Right kidney (tissue), 9 donors: ENCODE measurements around the gene COL21A1.
"Not testable (repeated sequence)": the region's sequence is repeated elsewhere in the genome, so short reads cannot be mapped to it uniquely, and the experiment has no call there.

Experiments used
- DNase-seq: peaks from one replicate; pipeline ENCODE4 v3.0.0-alpha.2; 2016
- long read RNA-seq, 8 donors: transcript quantifications; one replicate each; lab custom pipeline, GENCODE V29; 2026

COL21A1 gene
- long read RNA-seq, donor 1, transcript COL21A1-209 (3 exons, 1,413 nt) = major isoform, 5 of 24 reads
- long read RNA-seq, donor 1, partial matches to known transcripts = 12 of 24 reads
- long read RNA-seq, donor 1, other reads (novel, unspliced or antisense) = 6 of 24 reads
- long read RNA-seq, donor 2, partial matches to known transcripts = 5 of 7 reads
- long read RNA-seq, donor 2, other reads (novel, unspliced or antisense) = 0 of 7 reads
- long read RNA-seq, donor 3, partial matches to known transcripts = 0 of 3 reads
- long read RNA-seq, donor 3, other reads (novel, unspliced or antisense) = 0 of 3 reads
- long read RNA-seq, donor 4, transcript COL21A1-209 (3 exons, 1,413 nt) = major isoform, 7 of 20 reads
- long read RNA-seq, donor 4, partial matches to known transcripts = 9 of 20 reads
- long read RNA-seq, donor 4, other reads (novel, unspliced or antisense) = 0 of 20 reads
- long read RNA-seq, donor 5, partial matches to known transcripts = 0 of 7 reads
- long read RNA-seq, donor 5, other reads (novel, unspliced or antisense) = 5 of 7 reads
- long read RNA-seq, donor 6, partial matches to known transcripts = 0 of 3 reads
- long read RNA-seq, donor 6, other reads (novel, unspliced or antisense) = 0 of 3 reads
- long read RNA-seq, donor 7, transcript COL21A1-209 (3 exons, 1,413 nt) = major isoform, 5 of 34 reads
- long read RNA-seq, donor 7, partial matches to known transcripts = 29 of 34 reads
- long read RNA-seq, donor 7, other reads (novel, unspliced or antisense) = 0 of 34 reads
- long read RNA-seq, donor 8, partial matches to known transcripts = 14 of 16 reads
- long read RNA-seq, donor 8, other reads (novel, unspliced or antisense) = 0 of 16 reads

DNA sequence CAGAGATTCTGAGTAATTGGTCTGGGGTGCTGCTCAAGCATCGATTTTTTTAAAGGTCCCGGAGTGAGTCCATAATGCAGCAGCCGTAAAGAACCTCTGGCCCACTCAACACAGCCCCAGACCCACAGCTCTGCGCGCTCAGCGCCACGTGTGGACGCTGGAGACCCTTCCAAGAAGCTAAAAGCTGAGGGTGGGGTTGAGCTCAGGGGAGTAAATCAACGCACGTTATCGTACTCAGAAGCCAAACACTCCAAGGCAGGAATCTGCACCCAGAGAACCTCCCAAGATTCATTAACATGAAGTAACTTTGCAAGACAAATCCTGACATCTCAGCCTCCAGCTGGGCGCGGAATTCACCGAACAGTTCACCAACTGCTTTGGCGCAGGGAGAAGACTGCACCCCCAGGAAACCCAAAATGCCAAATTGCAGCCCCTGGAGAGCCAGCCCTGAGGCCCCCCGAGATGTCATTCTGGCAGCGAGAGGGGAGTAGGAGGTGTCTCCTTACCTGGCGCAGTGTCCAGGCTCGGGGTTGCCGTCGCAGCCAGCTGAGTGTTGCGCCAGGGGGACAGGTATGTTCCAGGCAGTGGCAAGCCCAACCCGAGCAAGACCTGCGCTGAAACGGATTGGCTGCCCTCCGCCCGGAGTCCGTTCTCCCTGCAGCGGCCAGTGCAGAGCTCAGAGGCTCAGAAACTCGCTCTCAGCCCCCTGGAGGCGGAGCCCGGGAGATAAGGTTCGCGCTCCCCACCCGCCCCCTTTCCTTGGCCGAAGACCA lies at the start of gene COL21A1:
Gene COL21A1 (minus strand): TSS at position 700 of the 773 bp plus-strand sequence. CDS start 64,962 bp downstream, outside the sequence.
- DNase-seq = peak; percentile 63

DNA sequence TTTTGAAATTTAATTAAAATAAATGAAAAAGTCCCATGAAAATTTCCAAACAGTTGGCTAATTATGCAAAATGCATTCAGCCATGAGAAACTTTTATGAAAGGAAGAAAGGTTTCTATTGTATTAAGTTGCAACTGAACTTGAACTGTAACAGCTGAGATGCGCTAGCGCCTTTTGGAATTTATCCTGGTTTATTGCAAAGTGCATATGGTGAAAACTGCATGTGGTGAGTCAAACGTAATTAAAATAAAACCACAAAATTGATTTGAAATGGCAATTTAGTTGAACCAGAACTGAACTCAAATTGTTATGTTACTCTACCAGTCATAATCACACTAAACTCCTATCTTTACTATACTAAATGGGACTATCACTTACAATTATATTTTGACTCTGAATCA lies 46.4 kb upstream of the COL21A1 start:
- no peak for DNase-seq

DNA sequence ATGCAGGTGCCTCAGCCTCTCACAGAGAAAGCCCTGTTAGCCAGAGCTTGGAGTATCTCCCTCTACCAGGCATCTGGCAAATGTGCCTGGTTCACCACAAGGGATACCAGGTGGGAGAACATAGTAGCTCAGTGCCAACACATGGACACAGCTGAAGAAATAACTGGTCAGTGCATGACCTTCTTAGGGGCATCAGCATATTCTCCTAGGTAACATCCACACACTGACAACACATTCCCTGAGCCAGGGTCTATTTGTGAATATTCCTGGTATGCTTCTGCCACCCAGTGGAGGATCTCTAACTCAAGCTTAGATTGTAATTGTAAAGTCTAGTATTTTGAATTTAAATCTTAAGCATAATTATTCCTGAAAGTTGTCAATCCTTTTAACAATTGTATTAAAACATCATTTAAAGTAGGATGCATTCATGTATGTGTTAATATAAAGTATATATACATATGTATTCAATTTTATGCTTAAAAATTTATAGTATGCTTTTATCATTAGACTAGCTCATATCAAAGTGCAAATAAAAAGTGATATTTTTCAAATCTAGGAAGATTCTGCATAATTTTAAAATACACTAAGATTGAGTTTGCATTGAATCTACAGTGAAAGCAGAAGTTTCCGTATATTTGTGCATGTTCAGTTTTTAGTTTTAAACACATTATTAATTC lies 45.3 kb upstream of the COL21A1 start:
- peak; percentile 48 for DNase-seq

GRCh38 chr6:56291302-56291917 lies 44.0 kb upstream of the COL21A1 start:
- DNase-seq = no peak

DNA sequence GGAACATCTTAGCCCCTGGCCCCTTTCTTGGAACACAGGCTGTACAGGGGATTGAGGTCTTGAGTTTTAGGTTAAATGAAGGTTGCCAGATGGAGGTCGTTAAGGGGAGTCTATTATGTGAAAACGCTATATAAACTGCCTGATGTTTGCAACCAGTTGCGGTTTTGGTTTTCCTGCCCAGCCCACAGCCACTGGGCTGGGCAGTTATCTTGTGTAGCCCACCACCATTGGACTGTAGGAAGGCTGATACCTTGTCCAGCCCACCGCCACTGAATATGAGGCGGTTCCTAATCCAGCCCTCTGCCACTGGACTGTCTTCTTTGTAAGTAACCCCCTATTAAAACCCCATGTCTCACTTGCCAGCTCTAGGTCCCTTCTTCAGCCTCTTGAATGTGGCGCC lies 42.3 kb upstream of the COL21A1 start:
- no peak for DNase-seq

DNA sequence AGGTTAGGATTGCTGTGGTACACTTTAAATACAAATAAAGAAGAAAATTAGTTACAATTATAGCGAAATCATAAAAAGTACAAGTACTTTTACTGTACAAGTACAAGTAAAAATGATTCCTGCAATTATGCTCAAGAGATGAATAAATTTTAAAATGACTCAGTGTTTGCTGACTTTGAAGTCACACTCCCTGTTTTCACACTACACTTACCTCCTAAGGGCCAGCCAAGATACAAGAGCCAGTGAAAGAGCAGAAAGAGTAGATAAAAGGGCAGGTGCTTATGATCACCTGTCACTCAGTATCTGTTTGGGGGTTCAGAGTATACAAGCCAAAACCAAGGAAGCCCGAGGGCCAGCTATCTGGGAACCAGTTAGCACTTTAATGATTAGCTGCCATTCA lies 41.0 kb upstream of the COL21A1 start:
- no peak for DNase-seq

DNA sequence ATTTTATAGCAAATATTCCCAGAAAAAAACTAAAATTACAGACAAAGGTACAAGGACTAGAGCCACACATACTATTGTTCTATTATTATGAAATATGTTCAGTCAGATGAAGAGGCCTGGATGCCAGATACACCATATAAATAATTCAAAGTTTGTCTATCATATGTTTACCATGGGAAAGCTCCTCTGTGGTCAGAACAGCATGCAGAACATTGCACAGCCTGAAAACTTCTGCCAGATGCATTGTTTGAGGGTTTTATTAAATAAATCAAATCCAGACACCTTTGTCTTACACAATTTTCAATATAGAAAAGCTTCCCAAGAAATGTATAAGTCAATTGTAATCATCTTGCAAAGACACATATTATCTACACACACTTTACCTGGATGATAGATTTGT lies 35.0 kb upstream of the COL21A1 start:
- no peak for DNase-seq

- DNase-seq = no peak
These were observed 32.7 kb upstream of the COL21A1 start for GRCh38 chr6:56280126-56280525.

GRCh38 chr6:56279331-56280080 lies 32.1 kb upstream of the COL21A1 start:
- DNase-seq = no peak

GRCh38 chr6:56278171-56278591 lies 30.8 kb upstream of the COL21A1 start:
- no peak for DNase-seq

GRCh38 chr6:56270812-56271441 lies 23.5 kb upstream of the COL21A1 start:
- DNase-seq = no peak

DNA sequence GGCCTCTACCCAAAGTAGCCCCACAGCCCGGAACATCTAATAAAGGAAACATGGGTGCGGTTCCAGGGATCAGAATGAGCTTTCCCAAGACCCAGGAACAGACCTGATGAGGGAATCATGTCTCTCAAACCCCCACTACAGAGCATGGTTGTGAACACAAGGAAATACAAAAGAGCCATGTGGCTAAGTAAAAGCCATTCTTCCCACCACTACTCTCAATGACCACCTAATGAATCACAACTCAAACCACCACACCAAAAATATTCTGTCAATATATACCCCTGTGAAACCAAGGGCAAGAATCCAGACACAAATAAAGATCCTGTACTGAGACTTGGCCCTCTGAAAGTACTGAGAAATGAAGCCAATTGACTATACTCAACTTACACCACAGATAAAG lies 20.9 kb upstream of the COL21A1 start:
- DNase-seq = no peak

DNA sequence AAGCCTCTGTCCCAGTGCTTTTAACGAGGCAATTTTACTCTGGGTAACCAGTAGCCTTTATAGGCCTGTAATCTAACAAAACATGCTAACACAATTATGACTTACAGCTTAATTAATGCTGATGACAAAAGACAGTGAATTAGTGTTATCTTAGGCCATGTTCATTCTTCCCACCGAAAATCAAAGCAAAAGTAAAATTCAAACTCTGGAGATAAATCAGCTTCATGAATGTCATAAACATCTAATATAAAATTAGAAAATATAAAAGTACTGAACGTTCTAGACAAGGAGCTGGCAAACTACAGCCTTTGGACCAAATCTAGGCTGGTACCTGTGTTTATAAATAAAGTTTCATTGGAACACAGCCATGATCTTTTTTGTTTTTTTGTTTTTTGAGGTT lies 18.6 kb upstream of the COL21A1 start:
- no peak for DNase-seq

- no peak for DNase-seq
These were observed 16.4 kb upstream of the COL21A1 start for GRCh38 chr6:56263596-56264315.

GRCh38 chr6:56260593-56260992 lies 13.2 kb upstream of the COL21A1 start:
- not testable (repeated sequence) for DNase-seq

- no peak for DNase-seq
These were observed 12.1 kb upstream of the COL21A1 start for GRCh38 chr6:56259234-56260077.

DNA sequence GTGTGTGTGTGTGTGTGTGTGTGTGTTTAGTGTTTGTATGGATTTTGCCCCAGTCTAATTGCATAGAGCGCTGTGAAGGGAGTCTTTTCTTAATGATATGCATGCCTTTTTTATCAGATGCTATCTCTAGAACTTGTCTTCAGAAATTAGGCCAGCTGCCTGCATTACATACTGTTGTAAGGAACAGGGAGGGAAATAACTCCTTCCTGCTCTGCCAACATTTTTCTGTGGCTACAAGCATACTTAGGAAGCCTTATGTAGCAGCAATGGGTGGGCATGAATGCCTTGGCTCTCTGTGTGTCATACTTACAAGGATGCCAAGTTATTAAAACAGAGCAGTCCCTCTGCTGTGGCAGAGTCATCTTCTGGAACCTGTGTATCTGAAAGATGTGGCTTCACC lies 8.0 kb upstream of the COL21A1 start:
- no peak for DNase-seq

DNA sequence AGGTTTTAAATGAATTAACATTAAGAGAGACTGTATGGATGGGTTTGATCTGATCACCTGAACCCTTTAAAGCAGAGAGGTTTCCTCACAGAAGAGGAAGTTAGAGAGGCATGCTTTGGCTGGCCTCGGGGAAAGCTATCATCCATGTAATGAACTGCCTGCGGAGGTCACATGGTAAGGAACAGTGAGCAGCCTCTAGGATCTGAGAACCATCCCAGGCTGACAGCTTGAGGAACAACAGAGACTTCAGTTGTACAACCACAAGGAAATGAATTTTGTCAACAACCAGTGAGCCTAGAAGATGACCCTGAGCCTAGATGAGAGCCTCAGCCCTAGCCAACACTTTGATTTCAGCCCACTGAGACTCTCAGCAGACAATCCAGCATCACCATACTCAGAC lies 2.9 kb upstream of the COL21A1 start:
- no peak for DNase-seq

DNA sequence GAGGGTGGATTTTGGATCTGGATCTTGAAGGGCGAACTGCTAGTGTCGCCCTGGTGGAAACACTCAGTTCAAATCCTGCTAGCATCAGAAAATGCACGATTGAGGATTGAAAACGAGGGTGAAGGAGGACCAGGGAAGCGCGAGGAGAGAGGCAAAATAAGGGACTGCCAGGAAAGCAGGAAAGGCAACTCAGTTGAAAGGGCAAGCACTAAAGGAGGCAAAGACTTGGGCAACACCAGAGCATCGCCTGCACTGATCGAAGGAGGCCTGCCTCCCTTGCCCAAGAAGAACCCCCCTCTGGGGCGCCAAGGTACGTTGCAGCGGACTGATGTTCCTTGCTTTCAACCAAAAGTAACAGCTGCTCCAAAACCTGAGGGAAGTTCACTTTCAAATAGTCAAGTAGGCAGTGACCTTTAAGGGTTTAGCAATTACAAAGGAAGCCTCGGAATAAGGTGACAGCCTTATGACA lies 308 bp upstream of the COL21A1 start:
- DNase-seq = no peak
